HCT116 (cell line): ENCODE measurements around the gene SEC14L1. TPM values are rescaled to one million over a fixed set of nuclear protein-coding genes. Genes with fewer than 3 reads are reported as not detected.

Experiments
- ATAC-seq: fragments of 200-7000 bp; cut with Tn5 transposase; 2 replicates; pipeline ENCODE4 v1.9.1; 2020; ENCODE audit warnings: mild to moderate bottlenecking, moderate library complexity
- BruUV-seq: library from RNA; stranded (reverse); fragments of 400-500 nt; replicated peaks from 2 replicates; lab custom pipeline; 2021; lab: Mats Ljungman, UMichigan
- CTCF ChIA-PET: fragments of 300-600 bp; sonication (Branson Sonifier 250); formaldehyde crosslinking; loops from one replicate; lab custom pipeline; 2021; ENCODE audit warnings: antibody characterized with exemption; lab: Charles Lee
- POLR2A ChIA-PET: fragments of 300-600, 350-600 bp; sonication (Branson Sonifier 250); formaldehyde crosslinking; loops from one replicate; lab custom pipeline; 2021; ENCODE audit warnings: antibody characterized with exemption; lab: Charles Lee
- RAD21 ChIA-PET, 2 experiments: fragments of 300-600 bp; sonication (Branson Sonifier 250); formaldehyde crosslinking; loops; one replicate each; lab custom pipeline; 2023; ENCODE audit warnings: low total read pairs in 2 of 2; ENCODE audit not compliant: uncharacterized antibody in 2 of 2, unreplicated experiment in 2 of 2, low non-redundant PET in 1 of 2; lab: Charles Lee
- DNase-seq: peaks from one replicate; pipeline ENCODE4 v3.0.0-alpha.2; 2010; ENCODE audit warnings: low read depth, low spot score
- H2AFZ ChIP-seq: fragments of 200-600 bp; shearing (Covaris generic), sonication (generic); 2 replicates; pipeline ENCODE4 v1.6.1; 2017; ENCODE audit warnings: low read depth, mixed run types, mixed read lengths, antibody characterized with exemption, low read length; ENCODE audit not compliant: poor library complexity, severe bottlenecking
- H3K27ac ChIP-seq: 2 replicates; pipeline ENCODE4 v1.5.1; 2012; ENCODE audit warnings: low read depth, low read length
- H3K27me3 ChIP-seq: fragments of 200-600 bp; sonication (generic); 2 replicates; pipeline ENCODE4 v1.6.1; 2016; ENCODE audit warnings: mixed run types, low read length, mixed read lengths; ENCODE audit not compliant: insufficient read depth
- H3K36me3 ChIP-seq, 2 experiments: fragments of 200-500 bp in 1 of 2; fragments of 200-600 bp in 1 of 2; sonication (Bioruptor generic) in 1 of 2; sonication (generic) in 1 of 2; 2 replicates each; pipeline versions ENCODE4 v1.5.1 to v1.6.1; 2014 to 2016; ENCODE audit warnings: low read length in 2 of 2, inconsistent platforms in 1 of 2, mixed read lengths in 1 of 2, mixed run types in 1 of 2; ENCODE audit not compliant: insufficient read depth in 2 of 2, control insufficient read depth in 1 of 2
- H3K4me1 ChIP-seq, 2 experiments: fragments of 200-600 bp in 1 of 2; sonication (generic) in 1 of 2; 2 replicates each; pipeline versions ENCODE4 v1.5.1 to v1.6.1; 2012 to 2017; ENCODE audit warnings: low read length in 2 of 2, inconsistent platforms in 1 of 2, mild to moderate bottlenecking in 1 of 2, mixed read lengths in 1 of 2, mixed run types in 1 of 2, moderate library complexity in 1 of 2; ENCODE audit not compliant: insufficient read depth in 2 of 2, control insufficient read depth in 1 of 2
- H3K4me2 ChIP-seq: fragments of 200-600 bp; sonication (generic); 2 replicates; pipeline ENCODE4 v1.6.1; 2017; ENCODE audit warnings: mixed run types, low read length, mixed read lengths
- H3K4me3 ChIP-seq, 2 experiments: fragments of 200-600 bp in 1 of 2; sonication (generic) in 1 of 2; replicated peaks in 1 of 2; 2 replicates each; pipeline ENCODE4 v1.5.1; 2011 to 2016; ENCODE audit warnings: low read length in 2 of 2, control low read depth in 1 of 2, low read depth in 1 of 2, mild to moderate bottlenecking in 1 of 2, mixed read lengths in 1 of 2, mixed run types in 1 of 2
- H3K79me2 ChIP-seq: fragments of 200-600 bp; sonication (generic); 2 replicates; pipeline ENCODE4 v1.6.1; 2017; ENCODE audit warnings: mild to moderate bottlenecking, mixed run types, low read length, moderate library complexity, mixed read lengths; ENCODE audit not compliant: insufficient read depth
- H3K9ac ChIP-seq: fragments of 200-600 bp; sonication (generic); 2 replicates; pipeline ENCODE4 v1.6.1; 2016; ENCODE audit warnings: low read length, mixed read lengths
- H3K9me2 ChIP-seq: fragments of 200-600 bp; sonication (generic), shearing (Covaris generic); 2 replicates; pipeline ENCODE4 v1.6.1; 2017; ENCODE audit warnings: mixed run types, mild to moderate bottlenecking, moderate library complexity; ENCODE audit not compliant: insufficient read depth
- H3K9me3 ChIP-seq, 2 experiments: fragments of 200-500 bp in 1 of 2; fragments of 200-600 bp in 1 of 2; sonication (Bioruptor generic) in 1 of 2; sonication (generic) in 1 of 2; 2 replicates each; pipeline ENCODE4 v1.6.1; 2014 to 2017; ENCODE audit warnings: low read length in 2 of 2, mixed read lengths in 2 of 2, inconsistent platforms in 1 of 2, low read depth in 1 of 2, mild to moderate bottlenecking in 1 of 2, mixed run types in 1 of 2, moderate library complexity in 1 of 2; ENCODE audit not compliant: control insufficient read depth in 1 of 2, insufficient read depth in 1 of 2
- H4K20me1 ChIP-seq: fragments of 200-600 bp; sonication (generic), shearing (Covaris generic); 2 replicates; pipeline ENCODE4 v1.6.1; 2017; ENCODE audit warnings: mixed run types, mild to moderate bottlenecking, moderate library complexity; ENCODE audit not compliant: insufficient read depth
- EGR1 ChIP-seq: IDR thresholded peaks from 2 replicates; pipeline ENCODE4 v1.6.1; 2012; ENCODE audit warnings: low read depth
- ELF1 ChIP-seq: IDR thresholded peaks from 2 replicates; pipeline ENCODE4 v1.6.1; 2012; ENCODE audit warnings: low read depth, borderline replicate concordance
- EZH2phosphoT487 ChIP-seq: fragments of 200-600 bp; IDR thresholded peaks from 2 replicates; pipeline ENCODE4 v1.6.1; 2018; ENCODE audit warnings: antibody characterized with exemption, borderline replicate concordance
- FOSL1 ChIP-seq: IDR thresholded peaks from 2 replicates; pipeline ENCODE4 v1.6.1; 2012; ENCODE audit warnings: low read depth
- POLR2AphosphoS5 ChIP-seq: IDR thresholded peaks from 2 replicates; pipeline ENCODE4 v1.6.1; 2011; ENCODE audit warnings: mild to moderate bottlenecking, low read depth, low read length, moderate library complexity
- RAD21 ChIP-seq: IDR thresholded peaks from 2 replicates; pipeline ENCODE4 v1.6.1; 2012; ENCODE audit warnings: low read depth, mild to moderate bottlenecking
- SIN3A ChIP-seq: IDR thresholded peaks from 2 replicates; pipeline ENCODE4 v1.6.1; 2012; ENCODE audit warnings: low read depth
- SP1 ChIP-seq: IDR thresholded peaks from 2 replicates; pipeline ENCODE4 v1.6.1; 2012; ENCODE audit warnings: low read depth
- YY1 ChIP-seq: IDR thresholded peaks from 2 replicates; pipeline ENCODE4 v1.6.1; 2011; ENCODE audit warnings: low read length, low read depth, moderate library complexity, mild to moderate bottlenecking; ENCODE audit not compliant: insufficient replicate concordance; ENCODE audit errors: extremely low read depth
- ZFX ChIP-seq: fragments of 450-650 bp; IDR thresholded peaks from 2 replicates; pipeline ENCODE4 v1.6.1; 2017
- ZNF274 ChIP-seq: fragments of 200-500 bp; sonication (Bioruptor generic); IDR thresholded peaks from 2 replicates; pipeline ENCODE4 v1.6.1; 2014; ENCODE audit warnings: mild to moderate bottlenecking, low read depth, low read length, inconsistent platforms
- intact Hi-C: fragments of 100-400 bp; cut with micrococcal nuclease; formaldehyde crosslinking; loops from 2 replicates; pipeline ENCODE4 v1.10.0; 2022
- total RNA-seq: library from RNA; stranded (reverse); gene quantifications from one replicate; pipeline ENCODE4 v1.2.1, GENCODE V29; 2021; ENCODE audit not compliant: unreplicated experiment
- TF ChIP-seq, protein P1 (sequence below): IDR thresholded peaks from 2 replicates; pipeline ENCODE4 v1.6.1; 2012; ENCODE audit warnings: low read depth

The SEC14L1 gene
- total RNA-seq, 1 experiment from 2014 or later = 59.7 TPM

DNA sequence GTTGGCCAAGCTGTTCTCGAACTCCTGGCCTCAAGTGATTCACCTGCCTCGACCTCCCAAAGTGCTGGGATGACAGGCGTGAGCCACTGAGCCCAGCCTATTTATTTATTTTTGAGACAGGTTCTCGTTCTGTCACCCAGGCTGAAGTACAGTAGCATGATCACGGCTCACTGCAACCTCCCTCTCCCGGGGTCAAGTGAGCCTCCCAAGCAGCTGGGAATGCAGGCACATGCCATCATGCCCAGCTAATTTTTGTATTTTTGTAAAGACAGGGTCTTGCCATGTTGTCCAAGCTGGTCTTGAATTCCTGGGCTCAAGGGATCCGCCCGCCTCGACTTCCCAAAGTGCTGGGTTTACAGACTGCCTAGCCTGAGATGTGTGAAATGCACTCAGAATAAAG lies 10.2 kb upstream of the SEC14L1 start (continued):
- TF ChIP-seq ELF1 = no peak
- TF ChIP-seq SP1 = no peak
- no peak for TF ChIP-seq YY1

DNA sequence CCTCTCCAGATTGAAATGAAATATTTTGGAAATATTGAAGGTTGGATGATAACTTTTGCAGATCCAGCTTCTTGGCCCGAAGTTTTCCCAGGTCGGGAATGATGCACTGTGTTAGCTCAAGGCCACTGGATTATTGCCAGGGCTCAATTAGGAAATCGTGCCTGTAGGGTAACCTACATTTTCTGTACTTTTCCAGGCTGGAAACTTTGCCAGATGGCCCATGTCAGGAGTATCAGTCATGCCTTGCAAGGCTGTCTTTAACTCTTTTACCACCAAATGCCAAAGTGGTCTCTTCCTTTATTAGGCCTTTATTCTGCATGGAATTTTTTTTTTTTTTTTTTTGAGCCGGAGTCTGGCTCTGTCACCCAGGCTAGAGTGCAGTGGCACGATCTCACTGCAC lies 8.9 kb upstream of the SEC14L1 start:
- ChIA-PET POLR2A (interaction anchor here (0.7 kb wide), 1 partner anchor 9 kb away, joined by 3 read pairs; the partner anchor contains the start of gene SEC14L1), CTCF (interaction anchor here (1.2 kb wide), 1 partner anchor 9 kb away, joined by 3 read pairs; the partner anchor contains the start of gene SEC14L1)
- H3K4me1 ChIP-seq = peaks cover 10 to 38% of the 10 kb centered on the region in 2 experiments

More for the DNA sequence above, 8.9 kb upstream of the SEC14L1 start:
- Histone ChIP-seq H4K20me1 (no peaks in the 10 kb centered on the region), H3K36me3 (no peaks in the 10 kb centered on the region), H3K9me2 (no peaks in the 10 kb centered on the region), H3K27ac (no peak overlapping the region), H3K9ac (no peak overlapping the region), H3K4me3 (no peak overlapping the region), H3K79me2 (no peaks in the 10 kb centered on the region; the same call in 1 of the 2 replicates), H2AFZ (no peak overlapping the region), H3K4me2 (no peak overlapping the region), H3K9me3 (no peaks in the 10 kb centered on the region; a peak in 1 of 4 replicates), H3K27me3 (no peaks in the 10 kb centered on the region)
- no peak for TF ChIP-seq YY1
- no peak for TF ChIP-seq EZH2phosphoT487
- TF ChIP-seq POLR2AphosphoS5 = no peak
- TF ChIP-seq EGR1 = no peak
- no peak for TF ChIP-seq ZNF274
- TF ChIP-seq SP1 = no peak
- no peak for TF ChIP-seq RAD21
- no peak for TF ChIP-seq ZFX
- TF ChIP-seq, protein P1, sequence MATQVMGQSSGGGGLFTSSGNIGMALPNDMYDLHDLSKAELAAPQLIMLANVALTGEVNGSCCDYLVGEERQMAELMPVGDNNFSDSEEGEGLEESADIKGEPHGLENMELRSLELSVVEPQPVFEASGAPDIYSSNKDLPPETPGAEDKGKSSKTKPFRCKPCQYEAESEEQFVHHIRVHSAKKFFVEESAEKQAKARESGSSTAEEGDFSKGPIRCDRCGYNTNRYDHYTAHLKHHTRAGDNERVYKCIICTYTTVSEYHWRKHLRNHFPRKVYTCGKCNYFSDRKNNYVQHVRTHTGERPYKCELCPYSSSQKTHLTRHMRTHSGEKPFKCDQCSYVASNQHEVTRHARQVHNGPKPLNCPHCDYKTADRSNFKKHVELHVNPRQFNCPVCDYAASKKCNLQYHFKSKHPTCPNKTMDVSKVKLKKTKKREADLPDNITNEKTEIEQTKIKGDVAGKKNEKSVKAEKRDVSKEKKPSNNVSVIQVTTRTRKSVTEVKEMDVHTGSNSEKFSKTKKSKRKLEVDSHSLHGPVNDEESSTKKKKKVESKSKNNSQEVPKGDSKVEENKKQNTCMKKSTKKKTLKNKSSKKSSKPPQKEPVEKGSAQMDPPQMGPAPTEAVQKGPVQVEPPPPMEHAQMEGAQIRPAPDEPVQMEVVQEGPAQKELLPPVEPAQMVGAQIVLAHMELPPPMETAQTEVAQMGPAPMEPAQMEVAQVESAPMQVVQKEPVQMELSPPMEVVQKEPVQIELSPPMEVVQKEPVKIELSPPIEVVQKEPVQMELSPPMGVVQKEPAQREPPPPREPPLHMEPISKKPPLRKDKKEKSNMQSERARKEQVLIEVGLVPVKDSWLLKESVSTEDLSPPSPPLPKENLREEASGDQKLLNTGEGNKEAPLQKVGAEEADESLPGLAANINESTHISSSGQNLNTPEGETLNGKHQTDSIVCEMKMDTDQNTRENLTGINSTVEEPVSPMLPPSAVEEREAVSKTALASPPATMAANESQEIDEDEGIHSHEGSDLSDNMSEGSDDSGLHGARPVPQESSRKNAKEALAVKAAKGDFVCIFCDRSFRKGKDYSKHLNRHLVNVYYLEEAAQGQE = no peak
- TF ChIP-seq FOSL1 = no peak
- no peak for TF ChIP-seq SIN3A
- no peak for ATAC-seq
- RAD21 ChIA-PET = no interaction called here
- intact Hi-C loops = no loop called here
- DNase-seq = no peak
- BruUV-seq = no TSS peak
